22Rv1 (cell line): ENCODE measurements around the gene SDK1.

Experiments
- ZFX ChIP-seq: fragments of 450-650 bp; IDR thresholded peaks from 2 replicates; pipeline ENCODE4 v1.6.1; 2017; ENCODE audit warnings: antibody characterized with exemption, borderline replicate concordance
- TF ChIP-seq, protein P1 (sequence below): fragments of 450-650 bp; IDR thresholded peaks from 2 replicates; pipeline ENCODE4 v1.5.1; 2017; ENCODE audit warnings: mild to moderate bottlenecking

GRCh38 chr7:3399858-3400257, 98.8 kb downstream of the SDK1 start:
- TF ChIP-seq, protein P1, sequence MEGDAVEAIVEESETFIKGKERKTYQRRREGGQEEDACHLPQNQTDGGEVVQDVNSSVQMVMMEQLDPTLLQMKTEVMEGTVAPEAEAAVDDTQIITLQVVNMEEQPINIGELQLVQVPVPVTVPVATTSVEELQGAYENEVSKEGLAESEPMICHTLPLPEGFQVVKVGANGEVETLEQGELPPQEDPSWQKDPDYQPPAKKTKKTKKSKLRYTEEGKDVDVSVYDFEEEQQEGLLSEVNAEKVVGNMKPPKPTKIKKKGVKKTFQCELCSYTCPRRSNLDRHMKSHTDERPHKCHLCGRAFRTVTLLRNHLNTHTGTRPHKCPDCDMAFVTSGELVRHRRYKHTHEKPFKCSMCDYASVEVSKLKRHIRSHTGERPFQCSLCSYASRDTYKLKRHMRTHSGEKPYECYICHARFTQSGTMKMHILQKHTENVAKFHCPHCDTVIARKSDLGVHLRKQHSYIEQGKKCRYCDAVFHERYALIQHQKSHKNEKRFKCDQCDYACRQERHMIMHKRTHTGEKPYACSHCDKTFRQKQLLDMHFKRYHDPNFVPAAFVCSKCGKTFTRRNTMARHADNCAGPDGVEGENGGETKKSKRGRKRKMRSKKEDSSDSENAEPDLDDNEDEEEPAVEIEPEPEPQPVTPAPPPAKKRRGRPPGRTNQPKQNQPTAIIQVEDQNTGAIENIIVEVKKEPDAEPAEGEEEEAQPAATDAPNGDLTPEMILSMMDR: peak; percentile 66
- no peak for TF ChIP-seq ZFX
